Raji (cell line): Measurements from ENCODE around the gene LPP.

Experiments
- POLR2A ChIP-seq: IDR thresholded peaks from 2 replicates; pipeline ENCODE4 v1.6.1; 2011; ENCODE audit warnings: low read depth, low read length, control low read depth; ENCODE audit not compliant: insufficient read depth

LPP gene

DNA sequence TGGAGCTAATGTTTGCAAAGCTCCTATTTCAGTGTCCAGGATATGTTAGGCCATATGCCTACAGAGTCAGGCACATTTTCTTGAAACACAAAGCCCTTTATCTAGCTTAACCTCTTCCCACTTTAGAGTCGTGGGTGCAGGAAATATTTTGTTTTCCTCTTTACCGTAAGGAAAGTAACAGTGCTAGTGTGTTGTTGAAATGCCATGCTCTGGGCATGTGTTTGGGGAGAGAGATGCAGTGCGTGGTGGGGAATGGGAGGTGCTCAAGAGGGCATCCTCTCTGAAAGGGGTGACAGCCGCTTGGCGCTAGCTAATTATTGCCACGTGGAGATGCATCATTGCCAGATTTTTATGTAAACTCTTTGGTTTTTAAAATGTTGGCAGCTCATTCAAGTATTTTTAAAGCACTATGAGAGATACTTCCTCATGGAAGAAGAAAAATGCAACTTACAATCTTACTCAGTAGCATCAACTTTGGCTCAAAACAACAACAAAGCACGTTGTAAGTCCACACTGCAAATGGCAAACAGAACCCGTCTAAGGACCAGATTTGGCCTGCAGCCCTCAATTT, 152.6 kb downstream of the LPP start:
- TF ChIP-seq POLR2A: no peak

DNA sequence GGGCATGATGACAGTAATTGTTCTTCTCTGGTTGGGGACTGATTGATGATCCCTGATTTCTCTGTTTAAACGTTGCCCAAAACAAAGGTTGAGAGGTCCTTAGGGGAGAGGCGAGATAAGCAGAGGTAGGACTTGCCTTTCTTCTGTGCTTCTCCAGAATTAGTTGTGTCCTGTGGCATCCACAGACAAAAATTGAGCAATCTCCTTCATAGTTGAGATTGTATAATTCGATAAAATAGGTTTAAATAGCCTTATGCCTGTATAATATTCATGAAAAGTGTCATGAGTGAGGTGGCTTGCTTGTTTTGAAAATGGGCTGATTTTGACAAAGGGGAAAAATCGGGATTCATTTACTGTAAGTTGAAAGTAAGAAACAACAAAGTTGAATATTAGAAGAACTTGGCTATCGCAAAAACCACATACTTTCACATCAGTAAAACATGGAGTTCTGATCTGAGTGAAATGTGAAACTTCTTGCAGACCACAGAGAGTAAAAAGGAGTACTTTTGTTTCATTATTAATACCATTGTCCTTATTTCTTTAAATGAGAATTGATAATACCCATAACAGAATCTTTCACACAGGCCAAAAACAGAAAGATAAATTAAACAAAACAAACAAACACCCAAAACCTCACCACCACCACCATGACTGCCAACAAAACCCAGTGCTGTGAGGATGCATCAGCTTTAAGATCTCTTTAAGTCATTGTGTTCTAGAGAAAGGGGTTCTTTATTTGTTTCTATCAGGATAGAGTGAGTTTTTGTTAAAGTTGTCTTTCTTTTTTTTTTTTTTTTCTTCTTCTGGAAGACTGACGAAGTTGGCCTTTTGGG, 155.7 kb downstream of the LPP start:
- TF ChIP-seq POLR2A: no peak

DNA sequence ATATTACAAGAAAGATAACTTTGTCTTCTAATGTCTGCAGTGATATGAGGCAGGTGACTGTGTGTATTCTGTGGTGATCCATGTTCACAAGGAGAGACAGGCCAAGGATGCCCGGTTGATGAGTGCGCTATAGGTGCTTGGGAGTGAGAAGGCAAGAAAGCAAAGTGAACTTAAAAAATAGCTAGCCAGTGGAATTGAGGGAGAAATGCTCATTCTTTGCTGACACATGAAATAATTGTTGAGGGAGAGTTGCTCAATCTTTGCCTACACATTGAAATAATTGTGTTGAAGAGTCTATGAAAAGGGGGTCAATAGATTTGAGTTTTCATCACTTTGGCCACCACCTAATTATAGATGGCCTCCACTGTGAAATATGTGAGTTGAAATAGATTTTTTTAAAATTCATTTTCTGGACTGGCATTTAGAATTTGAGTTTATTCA, 156.3 kb downstream of the LPP start:
- no peak for TF ChIP-seq POLR2A

DNA sequence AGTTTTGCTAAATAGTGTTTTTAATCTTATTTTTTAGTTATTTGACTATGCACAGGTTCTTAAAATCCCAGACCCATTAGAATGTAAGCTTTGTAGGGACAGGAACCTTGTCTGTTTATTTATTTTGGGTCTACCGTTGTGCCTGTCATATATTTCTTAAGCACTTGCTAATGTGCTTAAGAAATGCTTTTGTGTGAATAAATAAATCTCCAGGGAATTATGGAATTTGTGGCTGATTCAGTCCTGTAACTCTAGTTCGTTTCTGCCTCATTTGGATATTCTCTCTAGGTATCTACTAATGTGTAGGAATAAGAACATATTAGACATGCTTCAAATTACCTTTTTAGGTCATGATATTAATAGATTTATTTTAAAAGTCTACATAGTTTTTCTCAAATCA, 161.6 kb downstream of the LPP start:
- TF ChIP-seq POLR2A: no peak

GRCh38 chr3:188316021-188316722, 162.2 kb downstream of the LPP start:
- TF ChIP-seq POLR2A: no peak

DNA sequence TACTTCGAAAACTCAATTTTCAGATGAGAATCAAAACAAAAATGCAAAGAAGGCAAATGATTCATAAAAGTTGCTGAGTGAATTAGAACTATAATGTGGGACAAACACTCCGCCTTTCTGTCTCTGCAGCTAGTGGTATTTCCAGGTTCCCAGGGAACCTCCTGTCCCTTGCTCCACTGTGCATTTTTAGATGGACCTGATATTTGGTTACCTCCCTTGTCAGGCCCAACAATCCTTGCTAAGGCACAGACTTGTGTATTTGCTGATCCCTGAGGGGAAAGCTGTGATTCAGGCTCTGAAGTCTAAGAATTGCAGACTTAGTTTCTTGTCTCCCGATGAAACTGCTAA, 162.7 kb downstream of the LPP start:
- TF ChIP-seq POLR2A: no peak

GRCh38 chr3:188319569-188319968, 165.6 kb downstream of the LPP start:
- no peak for TF ChIP-seq POLR2A

DNA sequence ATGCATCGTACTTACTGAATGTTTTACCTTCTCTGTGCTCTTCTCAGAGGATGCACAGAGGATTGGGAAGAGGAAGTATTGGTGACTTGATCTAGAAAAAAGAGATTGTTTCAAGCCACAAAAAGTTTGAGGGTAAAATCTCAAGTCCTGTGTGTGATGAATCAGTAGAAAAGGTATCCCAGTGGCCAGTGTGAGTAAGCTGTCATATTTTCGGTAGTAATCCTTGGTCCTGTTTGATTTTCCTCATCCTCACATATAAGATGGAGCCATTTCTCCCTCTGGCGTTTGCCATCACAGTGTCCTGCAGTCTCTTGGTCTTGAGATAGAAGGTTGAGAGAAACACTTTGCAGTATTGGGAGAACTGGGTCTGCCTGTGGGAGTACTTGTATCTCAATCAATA, 166.8 kb downstream of the LPP start:
- no peak for TF ChIP-seq POLR2A

DNA sequence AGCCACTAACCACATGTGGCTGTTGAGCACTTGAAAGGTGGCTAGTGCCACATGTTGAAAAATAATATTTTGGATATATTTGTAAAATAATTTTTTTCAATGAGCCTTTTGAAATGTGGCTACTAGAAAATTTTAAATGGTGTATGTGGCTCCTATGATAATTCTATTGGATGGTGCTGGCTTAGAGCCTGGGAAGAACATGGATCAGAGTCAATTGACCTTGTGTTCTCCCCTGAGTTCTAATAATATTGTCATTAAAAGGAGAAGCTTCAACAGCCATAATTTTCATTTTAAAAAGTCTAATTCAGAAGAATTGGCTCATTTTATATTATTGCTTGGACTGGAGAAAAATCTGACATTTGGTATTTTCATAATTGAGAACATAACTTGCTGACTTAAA, 167.3 kb downstream of the LPP start:
- no peak for TF ChIP-seq POLR2A

GRCh38 chr3:188322135-188322887, 168.4 kb downstream of the LPP start:
- TF ChIP-seq POLR2A: no peak

DNA sequence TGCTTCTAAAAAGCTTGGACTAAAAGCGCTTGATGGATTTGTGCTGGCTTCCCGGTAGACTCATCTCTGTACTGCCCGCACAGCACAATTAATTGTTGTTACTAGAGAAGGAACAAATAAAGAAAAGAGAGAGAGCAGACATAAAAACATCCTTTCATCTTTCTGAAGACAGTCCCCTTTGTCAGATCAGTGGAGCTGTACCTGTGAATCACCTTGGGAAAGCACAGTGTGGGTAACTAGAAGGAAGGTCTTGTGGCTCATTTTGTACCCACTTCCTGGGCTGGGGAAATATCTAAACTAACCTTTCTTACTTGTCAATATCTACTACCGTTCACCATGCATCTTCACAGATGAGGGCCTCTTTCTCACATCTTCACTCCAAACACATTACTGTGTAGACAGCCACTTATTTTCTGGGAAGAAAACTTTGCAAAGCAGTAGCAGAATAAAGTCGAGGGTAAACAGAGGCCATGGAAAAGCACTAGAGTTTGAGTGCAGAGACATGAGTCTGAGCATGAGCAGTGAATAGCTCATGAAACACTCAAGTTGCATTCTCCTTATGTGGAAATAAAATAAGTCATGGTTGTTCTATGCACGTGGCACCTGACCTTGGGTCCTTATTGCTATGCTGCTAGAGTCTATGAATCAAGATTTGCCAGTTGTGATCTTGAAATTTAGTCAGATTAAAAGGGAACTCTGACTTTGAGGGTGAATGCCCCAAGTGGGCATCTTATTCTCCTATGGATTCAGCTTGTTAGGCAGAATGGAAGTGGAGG, 169.3 kb downstream of the LPP start:
- TF ChIP-seq POLR2A: no peak

DNA sequence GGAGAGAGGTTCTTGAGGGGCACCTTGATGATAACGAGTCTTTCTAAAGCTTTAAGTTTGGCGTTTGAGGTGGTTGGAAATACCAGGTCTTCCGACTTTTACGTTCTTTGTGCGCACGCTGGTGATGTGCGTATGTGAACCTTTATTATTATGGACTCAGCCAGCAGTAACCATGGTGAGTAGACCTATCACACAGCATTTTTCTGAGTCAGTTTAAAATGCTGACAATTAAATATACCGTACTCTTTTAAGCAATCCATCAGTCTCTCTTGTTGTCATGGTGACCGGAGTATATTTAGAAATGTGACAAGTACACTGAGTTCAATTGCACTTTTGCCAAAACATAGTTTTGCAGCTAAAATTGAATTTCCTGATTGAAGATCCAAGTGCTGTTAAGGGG, 172.2 kb downstream of the LPP start:
- TF ChIP-seq POLR2A: no peak

- no peak for TF ChIP-seq POLR2A
Measured at GRCh38 chr3:188326968-188327367, 173.0 kb downstream of the LPP start.

- TF ChIP-seq POLR2A: no peak
Measured at GRCh38 chr3:188327433-188327832, 173.5 kb downstream of the LPP start.

DNA sequence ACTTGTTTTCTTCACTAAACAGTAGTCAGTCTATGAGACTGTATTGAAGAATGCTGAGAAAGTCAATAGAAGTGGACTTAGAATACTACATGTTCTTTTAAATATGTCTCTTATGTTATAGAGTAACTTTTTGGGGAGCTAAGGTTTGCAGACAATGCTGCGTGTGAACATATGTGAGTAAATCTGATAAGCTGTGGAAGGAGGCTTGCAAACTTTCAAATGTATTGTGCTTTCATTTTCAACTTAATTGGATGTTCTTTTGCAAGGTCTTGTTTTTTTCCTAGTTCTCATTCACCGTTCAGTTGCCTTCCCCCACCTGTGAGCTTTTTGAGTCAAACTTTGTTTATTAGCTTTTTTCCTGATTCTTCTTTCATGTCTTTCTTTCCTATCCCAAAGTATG, 176.2 kb downstream of the LPP start:
- TF ChIP-seq POLR2A: no peak
